ENCODE data around the gene LAMB2.
A peak's percentile ranks its signal among the peaks of the same experiment; 100 is the strongest.

Gene LAMB2

DNA sequence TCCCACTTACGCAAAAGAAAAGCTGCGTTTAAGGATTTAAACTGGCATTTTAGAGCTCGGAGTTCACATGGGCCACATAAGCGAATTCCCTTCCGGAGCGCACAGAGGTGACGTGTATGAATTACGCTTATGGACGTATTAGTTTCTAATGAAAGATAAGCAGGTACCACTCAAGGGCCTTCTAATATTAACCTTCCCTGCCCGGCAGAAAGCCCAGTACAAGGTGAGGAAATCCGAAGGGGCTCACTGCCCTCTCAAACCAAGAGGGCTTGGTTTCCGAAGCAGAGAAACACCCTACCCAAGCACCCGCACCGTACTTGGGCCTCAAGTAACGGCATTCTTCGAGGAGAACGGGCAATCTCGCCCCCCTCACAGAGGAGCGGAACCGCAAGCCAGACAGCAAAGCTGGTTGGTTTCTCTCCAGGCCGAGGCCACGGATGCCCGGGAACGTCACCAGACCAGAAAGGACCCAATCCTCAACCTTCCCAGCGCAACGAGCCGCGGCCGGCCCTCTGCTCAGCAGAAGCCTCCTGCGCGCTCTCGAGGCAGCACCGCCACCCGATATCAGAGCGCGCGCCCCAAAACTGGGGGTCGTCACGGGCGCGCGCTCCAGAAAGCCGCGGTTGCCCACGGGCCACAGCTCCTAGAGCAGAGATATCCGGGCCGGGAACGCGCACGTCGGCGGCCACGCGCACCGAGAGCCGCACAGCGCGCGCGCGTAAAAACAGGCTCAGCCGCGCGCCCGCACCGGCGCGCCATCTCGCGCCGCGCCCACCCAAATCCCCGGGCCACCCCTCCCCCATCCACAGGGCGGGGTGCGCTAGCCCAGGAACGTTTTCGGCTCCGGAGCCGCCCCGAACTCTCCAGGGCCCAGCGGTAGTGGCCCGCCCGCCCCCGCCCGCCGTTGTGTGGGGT, 39.7 kb downstream of the LAMB2 start:
- TF ChIP-seq EZH2 (IDR thresholded peaks at IDR 0.05) (no peak), FOXP2 (optimal IDR thresholded peaks at IDR 0.05; ENCODE audit: control extremely low read depth, extremely low read length, insufficient read depth) (no peak), POLR2AphosphoS5 (IDR thresholded peaks at IDR 0.05; ENCODE audit: borderline replicate concordance, low read depth, low read length) (no peak; the same call in 1 of the 2 replicates)
- Histone ChIP-seq H3K4me3 (peak overlapping the region; percentile 87), H3K36me3 (ENCODE audit: insufficient read depth, low read length) (peaks cover 7% of the 10 kb centered on the region; the same call in 1 of the 2 replicates), H3K27ac (peak overlapping the region; percentile 95), H3K9ac (ENCODE audit: insufficient read length) (peak overlapping the region; percentile 90), H3K9me3 (ENCODE audit: low read depth, low read length) (no peaks in the 10 kb centered on the region)
- no peak for DNase-seq (ENCODE audit: low read depth, low spot score)

DNA sequence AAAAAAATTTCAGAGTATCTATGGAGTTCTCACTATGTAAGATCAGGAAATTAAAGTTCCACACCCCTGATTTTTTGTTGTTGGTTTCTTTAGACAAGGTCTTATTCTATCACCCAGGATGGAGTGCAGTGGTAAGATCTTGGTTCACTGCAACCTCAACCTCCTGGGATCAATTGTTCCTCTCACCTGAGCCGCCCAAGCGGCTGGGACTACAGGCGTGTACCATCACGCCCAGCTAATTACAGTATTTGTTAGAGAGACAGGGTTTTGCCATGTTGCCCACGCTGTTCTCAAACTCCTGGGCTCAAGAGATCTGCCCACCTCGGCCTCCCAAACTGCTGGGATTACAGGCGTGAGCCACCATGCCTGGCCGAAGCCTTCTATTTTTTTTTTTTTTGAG, 51.4 kb downstream of the LAMB2 start:
- no peak for TF ChIP-seq FOXP2 (optimal IDR thresholded peaks at IDR 0.05; ENCODE audit: control extremely low read depth, extremely low read length, insufficient read depth)
- TF ChIP-seq POLR2AphosphoS5 (IDR thresholded peaks at IDR 0.05; ENCODE audit: borderline replicate concordance, low read depth, low read length) = no peak
- no peak for TF ChIP-seq EZH2 (IDR thresholded peaks at IDR 0.05)
- Histone ChIP-seq H3K4me3 (no peak overlapping the region), H3K9me3 (ENCODE audit: low read depth, low read length) (no peaks in the 10 kb centered on the region), H3K27ac (no peak overlapping the region), H3K36me3 (ENCODE audit: insufficient read depth, low read length) (peaks cover 4% of the 10 kb centered on the region), H3K9ac (ENCODE audit: insufficient read length) (no peak overlapping the region)
- no peak for DNase-seq (ENCODE audit: low read depth, low spot score)

DNA sequence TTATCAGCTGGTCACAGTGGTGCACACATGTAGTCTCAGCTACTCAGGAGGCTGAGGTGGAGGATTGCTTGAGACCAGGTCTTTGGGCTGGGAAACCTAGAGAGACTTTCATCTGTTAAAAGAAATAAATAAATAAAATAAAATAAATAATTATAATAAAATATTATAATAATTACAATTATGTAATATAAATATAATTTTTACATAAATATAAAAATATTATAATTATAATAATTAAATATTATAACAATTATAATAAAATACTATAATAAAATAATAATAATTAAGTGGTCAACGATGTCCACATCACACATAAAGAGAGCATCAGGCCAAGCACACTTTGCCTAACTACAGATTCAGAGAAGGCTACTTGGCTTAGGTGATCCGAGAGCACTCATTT, 53.6 kb downstream of the LAMB2 start:
- peaks cover 17% of the 10 kb centered on the region for H3K36me3 ChIP-seq (ENCODE audit: insufficient read depth, low read length)
- no peak overlapping the region for H3K27ac ChIP-seq
- no peak overlapping the region for H3K9ac ChIP-seq (ENCODE audit: insufficient read length)
- H3K9me3 ChIP-seq (ENCODE audit: low read depth, low read length) = no peaks in the 10 kb centered on the region
- H3K4me3 ChIP-seq = no peak overlapping the region
- no peak for DNase-seq (ENCODE audit: low read depth, low spot score)
- TF ChIP-seq POLR2AphosphoS5 (IDR thresholded peaks at IDR 0.05; ENCODE audit: borderline replicate concordance, low read depth, low read length) (no peak), FOXP2 (optimal IDR thresholded peaks at IDR 0.05; ENCODE audit: control extremely low read depth, extremely low read length, insufficient read depth) (no peak), EZH2 (IDR thresholded peaks at IDR 0.05) (no peak)

DNA sequence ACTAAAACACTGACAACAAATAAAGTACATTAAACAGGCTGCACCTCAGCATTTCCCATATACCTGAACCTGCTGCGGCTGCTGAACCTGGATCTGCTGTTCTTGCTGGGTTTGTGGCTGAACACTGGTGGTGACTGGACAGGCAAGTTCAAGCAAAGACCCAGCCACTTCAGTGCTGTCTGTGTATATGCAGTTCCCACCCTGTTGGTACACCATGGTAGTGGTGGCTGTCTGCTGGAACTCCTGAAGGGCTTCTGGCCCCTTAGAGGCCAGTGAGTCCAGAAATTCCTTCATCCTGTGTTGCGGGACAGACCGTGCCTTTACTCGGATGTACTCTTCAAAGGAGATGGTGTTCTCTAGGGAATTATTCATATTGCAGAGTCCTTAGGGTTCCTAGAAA, 56.2 kb downstream of the LAMB2 start:
- Histone ChIP-seq H3K4me3 (no peak overlapping the region), H3K27ac (no peak overlapping the region), H3K9me3 (ENCODE audit: low read depth, low read length) (no peaks in the 10 kb centered on the region), H3K36me3 (ENCODE audit: insufficient read depth, low read length) (peaks cover 30% of the 10 kb centered on the region), H3K9ac (ENCODE audit: insufficient read length) (no peak overlapping the region)
- no peak for DNase-seq (ENCODE audit: low read depth, low spot score)
- TF ChIP-seq POLR2AphosphoS5 (IDR thresholded peaks at IDR 0.05; ENCODE audit: borderline replicate concordance, low read depth, low read length) (no peak), FOXP2 (optimal IDR thresholded peaks at IDR 0.05; ENCODE audit: control extremely low read depth, extremely low read length, insufficient read depth) (no peak), EZH2 (IDR thresholded peaks at IDR 0.05) (no peak)

DNA sequence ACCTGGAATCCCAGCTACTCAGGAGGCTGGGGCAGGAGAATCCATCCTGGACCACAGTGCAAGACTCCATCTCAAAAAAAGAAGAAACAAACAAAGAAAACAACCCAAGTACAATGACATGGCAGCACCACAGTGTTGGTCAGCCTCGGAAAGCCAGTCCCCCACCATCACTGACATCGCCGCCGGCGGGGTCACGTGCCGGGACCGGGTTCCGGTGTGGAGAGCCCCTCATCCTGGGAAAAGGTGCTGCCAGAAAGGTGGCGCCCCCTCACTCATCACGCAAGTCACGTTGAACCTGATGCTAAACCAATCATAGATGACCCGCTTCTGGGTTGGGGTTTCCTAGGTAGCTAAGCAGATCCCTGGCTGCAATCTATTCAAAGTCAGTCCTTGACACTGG, 56.7 kb downstream of the LAMB2 start:
- H3K27ac ChIP-seq = no peak overlapping the region
- DNase-seq (ENCODE audit: low read depth, low spot score) = no peak
- no peak for TF ChIP-seq POLR2AphosphoS5 (IDR thresholded peaks at IDR 0.05; ENCODE audit: borderline replicate concordance, low read depth, low read length)
- no peak for TF ChIP-seq FOXP2 (optimal IDR thresholded peaks at IDR 0.05; ENCODE audit: control extremely low read depth, extremely low read length, insufficient read depth)
- TF ChIP-seq EZH2 (IDR thresholded peaks at IDR 0.05) = no peak
- no peaks in the 10 kb centered on the region for H3K9me3 ChIP-seq (ENCODE audit: low read depth, low read length)
- no peak overlapping the region for H3K4me3 ChIP-seq
- no peak overlapping the region for H3K9ac ChIP-seq (ENCODE audit: insufficient read length)
- peaks cover 35% of the 10 kb centered on the region for H3K36me3 ChIP-seq (ENCODE audit: insufficient read depth, low read length)

Data from SK-N-MC (cell line).